BLaER1 (cell line): Measurements from ENCODE around the gene LPP.

ENCODE experiments used
- H3K27ac ChIP-seq: shearing (Covaris generic); formaldehyde crosslinking; 2 replicates; pipeline ENCODE4 v1.8.1; 2022
- H3K27me3 ChIP-seq: shearing (Covaris generic); formaldehyde crosslinking; 2 replicates; pipeline ENCODE4 v1.8.1; 2022
- H3K36me3 ChIP-seq: shearing (Covaris generic); formaldehyde crosslinking; 2 replicates; pipeline ENCODE4 v1.8.1; 2022
- H3K4me1 ChIP-seq: shearing (Covaris generic); formaldehyde crosslinking; 2 replicates; pipeline ENCODE4 v1.8.1; 2022
- H3K4me2 ChIP-seq: shearing (Covaris generic); formaldehyde crosslinking; 2 replicates; pipeline ENCODE4 v1.8.1; 2022
- H3K4me3 ChIP-seq: shearing (Covaris generic); formaldehyde crosslinking; 2 replicates; pipeline ENCODE4 v1.8.1; 2022
- H3K9ac ChIP-seq: shearing (Covaris generic); formaldehyde crosslinking; 2 replicates; pipeline ENCODE4 v1.8.1; 2022
- H3K9me3 ChIP-seq: shearing (Covaris generic); formaldehyde crosslinking; 2 replicates; pipeline ENCODE4 v1.8.1; 2022
- H4K20me1 ChIP-seq: shearing (Covaris generic); formaldehyde crosslinking; 2 replicates; pipeline ENCODE4 v1.8.1; 2022
- Cebpa-rat ChIP-seq: shearing (Covaris generic); IDR thresholded peaks from 2 replicates; pipeline ENCODE4 v1.8.1; 2022

The LPP gene

DNA sequence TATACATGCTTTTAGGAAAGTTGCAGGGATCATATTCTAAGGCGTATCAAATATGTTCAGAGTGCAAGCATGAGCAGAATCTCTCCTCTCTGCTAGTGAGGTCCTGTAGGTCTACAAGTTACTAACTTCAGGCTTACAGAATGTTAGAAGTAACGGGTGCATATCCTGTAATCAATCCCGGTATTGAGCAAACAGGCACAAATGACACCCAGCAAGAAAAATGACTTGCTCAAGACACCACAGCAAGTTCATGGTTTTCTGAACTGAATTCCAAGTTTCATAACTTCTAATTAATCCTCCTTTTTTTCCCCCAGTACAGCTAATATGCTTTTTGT, 663.9 kb downstream of the LPP start:
- H3K36me3 ChIP-seq: no peaks in the 10 kb centered on the region
- H3K27me3 ChIP-seq: no peaks in the 10 kb centered on the region
- H3K4me1 ChIP-seq: no peaks in the 10 kb centered on the region; the same call in 1 of the 2 replicates
- TF ChIP-seq Cebpa-rat: no peak
- no peak overlapping the region for H3K4me2 ChIP-seq
- no peak overlapping the region for H3K4me3 ChIP-seq
- H3K9me3 ChIP-seq: no peaks in the 10 kb centered on the region
- H4K20me1 ChIP-seq: no peaks in the 10 kb centered on the region
- H3K27ac ChIP-seq: no peak overlapping the region
- H3K9ac ChIP-seq: no peak overlapping the region

DNA sequence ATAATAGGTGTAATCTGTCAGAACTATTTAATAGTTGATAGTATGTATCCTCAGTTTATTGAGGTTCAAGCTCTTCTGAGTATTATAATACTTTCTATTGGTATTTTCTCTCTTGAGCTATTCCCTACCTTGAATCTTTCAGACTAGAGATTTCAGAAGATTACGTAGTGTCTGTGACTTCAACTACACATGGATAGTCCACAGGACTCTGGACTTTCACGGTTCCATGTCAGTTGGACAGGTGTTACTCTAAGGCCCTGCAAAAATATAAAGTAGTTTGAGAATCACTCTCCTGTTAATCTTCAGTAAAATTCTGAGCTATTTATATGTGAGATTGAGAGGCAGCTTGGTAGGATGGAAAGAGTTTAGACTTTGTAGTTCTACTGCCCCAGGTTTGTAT, 664.3 kb downstream of the LPP start:
- H4K20me1 ChIP-seq: no peaks in the 10 kb centered on the region
- H3K27me3 ChIP-seq: no peaks in the 10 kb centered on the region
- H3K9me3 ChIP-seq: no peaks in the 10 kb centered on the region
- H3K9ac ChIP-seq: no peak overlapping the region
- no peak overlapping the region for H3K4me3 ChIP-seq
- TF ChIP-seq Cebpa-rat: no peak
- H3K4me1 ChIP-seq: no peaks in the 10 kb centered on the region; the same call in 1 of the 2 replicates
- no peak overlapping the region for H3K27ac ChIP-seq
- H3K4me2 ChIP-seq: no peak overlapping the region
- no peaks in the 10 kb centered on the region for H3K36me3 ChIP-seq

DNA sequence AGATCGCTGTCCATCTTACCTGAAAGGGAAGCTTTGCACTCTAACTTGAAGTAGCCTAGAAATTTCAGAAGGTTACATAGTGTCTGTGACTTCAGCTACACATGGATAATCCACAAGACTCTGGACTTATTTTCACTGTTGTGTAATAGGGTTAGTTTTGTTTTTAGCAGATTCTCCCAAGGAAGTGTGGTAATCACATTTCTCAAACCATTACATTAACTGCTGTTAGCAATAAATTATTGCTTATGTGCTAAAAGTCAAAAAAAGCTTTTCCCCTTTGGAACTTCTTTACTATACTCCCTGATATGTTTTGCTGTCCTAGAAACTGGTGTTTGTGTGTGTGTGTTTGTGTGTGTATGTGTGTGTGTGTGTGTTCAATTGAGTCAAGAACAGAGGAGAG, 666.0 kb downstream of the LPP start:
- Histone ChIP-seq H3K4me2 (no peak overlapping the region), H3K4me3 (no peak overlapping the region), H3K36me3 (no peaks in the 10 kb centered on the region), H3K27ac (no peak overlapping the region), H3K4me1 (no peaks in the 10 kb centered on the region; the same call in 1 of the 2 replicates), H3K9ac (no peak overlapping the region), H3K27me3 (no peaks in the 10 kb centered on the region), H4K20me1 (no peaks in the 10 kb centered on the region), H3K9me3 (no peaks in the 10 kb centered on the region)
- no peak for TF ChIP-seq Cebpa-rat

DNA sequence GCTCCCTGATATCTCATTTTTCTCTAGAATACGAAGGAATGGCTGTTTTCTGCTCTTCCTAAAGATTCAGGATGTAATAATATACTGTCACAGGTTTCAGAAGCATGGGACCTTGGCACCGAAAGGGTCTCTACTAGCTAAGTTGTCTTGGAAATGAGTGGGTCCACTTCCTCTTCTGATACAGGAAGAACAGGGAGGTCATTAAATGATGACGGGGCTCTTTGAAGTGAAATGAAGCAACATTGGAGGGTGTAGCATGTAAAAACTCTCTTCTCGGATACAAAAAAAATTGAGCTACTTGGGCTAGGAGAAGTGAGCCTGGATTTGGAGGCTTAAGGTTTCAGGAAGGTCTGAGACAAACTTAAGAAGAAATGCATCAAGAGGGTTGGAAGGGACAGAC, 668.0 kb downstream of the LPP start:
- H3K4me2 ChIP-seq: peak overlapping the region; percentile 15; the same call in 1 of the 2 replicates
- H3K4me3 ChIP-seq: no peak overlapping the region
- no peaks in the 10 kb centered on the region for H3K27me3 ChIP-seq
- H3K9me3 ChIP-seq: no peaks in the 10 kb centered on the region
- no peak for TF ChIP-seq Cebpa-rat
- no peak overlapping the region for H3K27ac ChIP-seq
- no peaks in the 10 kb centered on the region for H3K36me3 ChIP-seq
- H3K4me1 ChIP-seq: no peaks in the 10 kb centered on the region; the same call in 1 of the 2 replicates
- no peak overlapping the region for H3K9ac ChIP-seq
- no peaks in the 10 kb centered on the region for H4K20me1 ChIP-seq

DNA sequence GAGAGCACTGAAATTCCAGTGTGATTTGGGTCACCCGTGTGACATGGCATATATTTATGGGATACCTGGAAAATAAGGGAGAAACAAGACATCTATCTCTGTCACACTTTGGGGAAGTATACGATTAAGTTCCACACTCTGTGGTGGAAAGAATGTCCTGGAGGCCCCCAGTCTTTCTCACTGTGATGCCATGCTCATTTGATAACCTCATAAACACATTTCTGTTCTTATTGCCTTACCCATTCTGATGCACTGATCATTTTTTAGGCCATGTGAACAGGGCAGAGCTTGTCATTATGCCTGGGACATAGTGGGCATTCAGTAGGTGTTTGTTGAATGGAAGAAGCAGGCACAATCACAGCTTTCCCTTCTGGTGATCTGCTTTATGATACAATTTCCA, 668.5 kb downstream of the LPP start:
- Histone ChIP-seq H3K9ac (no peak overlapping the region), H4K20me1 (no peaks in the 10 kb centered on the region), H3K27me3 (no peaks in the 10 kb centered on the region), H3K4me3 (no peak overlapping the region), H3K4me2 (no peak overlapping the region), H3K36me3 (no peaks in the 10 kb centered on the region), H3K4me1 (no peaks in the 10 kb centered on the region; the same call in 1 of the 2 replicates), H3K27ac (no peak overlapping the region), H3K9me3 (no peaks in the 10 kb centered on the region)
- TF ChIP-seq Cebpa-rat: no peak

DNA sequence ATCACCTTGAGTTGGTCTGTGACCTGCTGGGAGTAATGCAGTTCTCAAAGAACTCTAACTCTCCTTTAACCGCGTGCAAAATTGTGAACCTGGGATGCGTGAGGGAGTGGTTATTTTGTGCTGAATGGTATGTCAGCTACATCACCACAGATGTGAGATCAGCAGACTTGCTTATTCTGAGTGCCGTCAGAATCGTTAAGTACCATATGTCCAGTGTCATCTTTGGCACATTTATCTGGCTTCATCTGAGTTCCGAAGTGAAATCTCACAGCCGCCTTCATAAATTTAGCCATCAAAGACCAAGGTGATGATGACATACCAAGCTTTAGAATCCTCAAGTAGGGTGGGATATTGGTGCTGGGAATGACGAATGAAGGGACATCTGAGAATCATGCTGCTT, 670.6 kb downstream of the LPP start:
- Histone ChIP-seq H3K27me3 (no peaks in the 10 kb centered on the region), H3K9ac (no peak overlapping the region), H3K4me1 (no peaks in the 10 kb centered on the region; the same call in 1 of the 2 replicates), H3K27ac (no peak overlapping the region), H3K4me3 (no peak overlapping the region), H3K36me3 (no peaks in the 10 kb centered on the region), H3K4me2 (no peak overlapping the region), H4K20me1 (no peaks in the 10 kb centered on the region), H3K9me3 (no peaks in the 10 kb centered on the region)
- no peak for TF ChIP-seq Cebpa-rat

DNA sequence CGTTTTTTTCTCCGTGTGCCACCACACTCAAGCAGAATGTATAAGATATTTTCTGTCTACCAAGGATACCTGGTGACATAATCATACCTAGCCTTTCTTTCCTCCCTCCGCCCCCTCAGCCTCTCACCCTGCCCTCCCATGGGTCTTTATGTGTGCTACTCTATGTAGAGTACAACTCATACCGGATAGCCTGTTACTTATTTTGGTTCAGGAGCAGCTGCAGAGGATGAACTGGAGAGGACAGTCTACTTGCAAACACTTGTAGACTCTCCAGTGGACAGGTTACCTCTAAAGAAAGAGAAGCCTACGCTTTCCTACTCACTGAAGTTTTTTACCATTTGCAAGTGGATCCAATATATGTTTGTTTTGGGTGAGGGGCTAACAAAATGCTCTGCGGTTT, 671.9 kb downstream of the LPP start:
- H3K27ac ChIP-seq: no peak overlapping the region
- no peak overlapping the region for H3K4me2 ChIP-seq
- H3K27me3 ChIP-seq: no peaks in the 10 kb centered on the region
- no peaks in the 10 kb centered on the region for H4K20me1 ChIP-seq
- H3K4me1 ChIP-seq: no peaks in the 10 kb centered on the region; the same call in 1 of the 2 replicates
- H3K9ac ChIP-seq: no peak overlapping the region
- no peaks in the 10 kb centered on the region for H3K36me3 ChIP-seq
- H3K9me3 ChIP-seq: no peaks in the 10 kb centered on the region
- H3K4me3 ChIP-seq: no peak overlapping the region
- no peak for TF ChIP-seq Cebpa-rat

DNA sequence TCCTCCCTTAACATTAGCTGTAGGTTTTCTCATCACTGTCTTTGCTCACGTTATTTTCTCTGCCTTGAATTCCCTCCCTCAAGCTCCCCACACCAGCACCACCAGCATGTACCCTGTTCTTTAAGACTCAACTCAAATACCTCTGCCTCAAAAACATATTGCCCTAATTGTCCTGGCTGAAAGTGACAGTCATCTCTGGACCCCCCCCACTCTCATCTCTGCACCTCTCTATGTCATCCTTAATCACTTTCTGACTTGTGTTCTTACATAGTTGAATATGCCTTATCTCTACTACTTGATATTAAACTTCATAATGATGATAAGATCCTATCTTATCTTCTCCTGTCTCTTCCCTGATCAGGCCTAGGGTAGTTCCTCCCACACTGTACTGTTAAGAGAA, 672.6 kb downstream of the LPP start:
- H3K9ac ChIP-seq: no peak overlapping the region
- H4K20me1 ChIP-seq: no peaks in the 10 kb centered on the region
- H3K27me3 ChIP-seq: no peaks in the 10 kb centered on the region
- no peak overlapping the region for H3K27ac ChIP-seq
- no peak overlapping the region for H3K4me2 ChIP-seq
- no peak for TF ChIP-seq Cebpa-rat
- H3K36me3 ChIP-seq: no peaks in the 10 kb centered on the region
- H3K4me1 ChIP-seq: no peaks in the 10 kb centered on the region; the same call in 1 of the 2 replicates
- no peak overlapping the region for H3K4me3 ChIP-seq
- no peaks in the 10 kb centered on the region for H3K9me3 ChIP-seq

DNA sequence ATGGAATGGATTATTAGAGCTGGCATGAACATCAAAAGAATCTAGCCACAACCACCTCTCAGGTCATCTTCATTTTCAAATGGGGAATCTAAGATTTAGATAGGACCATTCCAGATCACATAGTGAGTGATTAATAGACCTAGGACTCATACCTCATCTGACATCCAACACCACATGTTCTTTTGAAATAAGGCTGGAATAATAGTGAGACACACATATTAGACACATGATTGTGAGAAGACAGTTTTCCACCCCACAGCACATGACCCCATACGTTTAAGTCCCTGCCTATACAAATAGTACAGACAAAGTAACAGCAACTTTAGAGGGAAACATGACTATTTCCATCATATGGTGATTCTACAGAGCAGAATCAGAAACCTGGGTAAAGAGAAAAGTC, 673.1 kb downstream of the LPP start:
- no peak overlapping the region for H3K4me2 ChIP-seq

DNA sequence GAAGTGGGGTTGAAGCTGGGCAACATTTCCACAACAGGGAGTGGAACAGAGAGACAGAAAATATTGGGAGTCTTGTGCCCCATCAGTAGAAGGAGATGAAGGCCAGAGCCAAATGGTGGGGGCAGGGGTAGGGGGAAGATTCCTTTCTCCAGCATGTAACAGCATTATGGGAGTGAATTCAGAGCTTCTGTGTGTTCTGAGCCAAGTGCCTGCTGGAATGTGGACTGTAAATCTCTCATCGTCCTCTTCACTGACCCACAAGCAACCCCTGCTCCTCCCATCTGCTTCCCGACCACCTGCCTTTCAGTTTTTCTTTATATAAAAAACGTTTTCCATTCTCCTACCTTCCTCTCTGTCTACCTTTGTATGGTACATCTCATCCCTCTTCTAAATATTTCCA, 673.6 kb downstream of the LPP start:
- Histone ChIP-seq H3K4me2 (no peak overlapping the region), H3K36me3 (no peaks in the 10 kb centered on the region), H3K27ac (no peak overlapping the region), H3K9ac (no peak overlapping the region), H3K9me3 (no peaks in the 10 kb centered on the region), H3K4me1 (peaks cover 3% of the 10 kb centered on the region), H3K4me3 (no peak overlapping the region), H3K27me3 (no peaks in the 10 kb centered on the region), H4K20me1 (no peaks in the 10 kb centered on the region)
- TF ChIP-seq Cebpa-rat: no peak

More for the DNA sequence above, 673.1 kb downstream of the LPP start:
- H3K9ac ChIP-seq: no peak overlapping the region
- no peak overlapping the region for H3K27ac ChIP-seq
- no peaks in the 10 kb centered on the region for H3K36me3 ChIP-seq
- H3K4me3 ChIP-seq: no peak overlapping the region
- TF ChIP-seq Cebpa-rat: no peak
- no peaks in the 10 kb centered on the region for H3K9me3 ChIP-seq
- no peaks in the 10 kb centered on the region for H3K27me3 ChIP-seq
- no peaks in the 10 kb centered on the region for H4K20me1 ChIP-seq
- H3K4me1 ChIP-seq: no peaks in the 10 kb centered on the region; the same call in 1 of the 2 replicates

DNA sequence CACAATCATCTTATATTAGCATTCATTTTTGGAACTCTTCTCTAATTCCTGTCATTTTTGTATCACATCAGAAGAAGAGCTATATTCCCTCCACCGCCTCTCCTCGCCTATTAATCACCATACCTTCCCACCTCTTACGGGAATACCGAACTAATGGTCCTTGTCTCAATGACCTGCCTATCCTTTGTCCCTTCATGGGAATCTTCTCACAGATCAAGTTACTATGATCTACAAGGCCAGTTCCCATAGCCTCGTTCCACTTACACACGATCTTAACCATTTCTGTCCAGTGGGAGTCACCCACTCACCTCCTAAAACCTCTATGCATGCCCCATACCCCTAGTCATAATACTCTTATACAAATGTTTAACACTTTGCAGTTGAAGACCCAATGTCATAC, 675.2 kb downstream of the LPP start:
- Histone ChIP-seq H3K4me1 (peaks cover 15% of the 10 kb centered on the region), H3K27ac (no peak overlapping the region), H3K4me2 (no peak overlapping the region), H3K9ac (no peak overlapping the region), H3K36me3 (no peaks in the 10 kb centered on the region), H3K4me3 (no peak overlapping the region), H4K20me1 (no peaks in the 10 kb centered on the region), H3K9me3 (no peaks in the 10 kb centered on the region), H3K27me3 (no peaks in the 10 kb centered on the region)
- no peak for TF ChIP-seq Cebpa-rat
